Tongue (tissue), 2 donors: ENCODE measurements around the gene GTF3C4. TPM values are rescaled to one million over a fixed set of nuclear protein-coding genes. Genes with fewer than 3 reads are reported as not detected.

Experiments used
- DNase-seq: peaks from one replicate; pipeline ENCODE4 v3.0.0-alpha.2; 2015
- total RNA-seq: library from RNA; depleted of rRNA; stranded (reverse); fragments of >200 nt; gene quantifications from one replicate; pipeline ENCODE4 v1.2.3, GENCODE V29; 2014

Gene GTF3C4
- 17.8 TPM for total RNA-seq

GRCh38 chr9:132670457-132671391, at the start of gene GTF3C4:
Gene GTF3C4 (plus strand): TSS chr9:132670464. CDS start chr9:132670599, 135 bp downstream.
- peak; percentile 33 for DNase-seq

GRCh38 chr9:132622159-132622558, 48.1 kb upstream of the GTF3C4 start:
- DNase-seq = peak; percentile 66

- DNase-seq = no peak
Measured at GRCh38 chr9:132626285-132626684, 44.0 kb upstream of the GTF3C4 start.

GRCh38 chr9:132627106-132627505, 43.2 kb upstream of the GTF3C4 start:
- DNase-seq = peak; percentile 2

- DNase-seq = no peak
Measured at GRCh38 chr9:132627594-132627993, 42.7 kb upstream of the GTF3C4 start.

GRCh38 chr9:132628746-132629145, 41.5 kb upstream of the GTF3C4 start:
- no peak for DNase-seq

GRCh38 chr9:132630116-132630515, 40.1 kb upstream of the GTF3C4 start:
- no peak for DNase-seq

GRCh38 chr9:132630811-132631210, 39.5 kb upstream of the GTF3C4 start:
- DNase-seq = no peak

- no peak for DNase-seq
Measured at GRCh38 chr9:132631280-132631679, 39.0 kb upstream of the GTF3C4 start.

- DNase-seq = no peak
Measured at GRCh38 chr9:132631685-132632084, 38.6 kb upstream of the GTF3C4 start.

GRCh38 chr9:132632413-132633129, 37.7 kb upstream of the GTF3C4 start:
- DNase-seq = no peak

GRCh38 chr9:132634327-132634726, 35.9 kb upstream of the GTF3C4 start:
- DNase-seq = no peak

- peak; percentile 8 for DNase-seq
Measured at GRCh38 chr9:132637351-132637750, 32.9 kb upstream of the GTF3C4 start.

GRCh38 chr9:132637801-132638200, 32.5 kb upstream of the GTF3C4 start:
- DNase-seq = no peak

GRCh38 chr9:132638240-132638639, 32.0 kb upstream of the GTF3C4 start:
- no peak for DNase-seq

- DNase-seq = no peak
Measured at GRCh38 chr9:132639322-132639721, 30.9 kb upstream of the GTF3C4 start.

- no peak for DNase-seq
Measured at GRCh38 chr9:132641216-132641615, 29.0 kb upstream of the GTF3C4 start.

- no peak for DNase-seq
Measured at GRCh38 chr9:132644251-132644650, 26.0 kb upstream of the GTF3C4 start.

GRCh38 chr9:132645306-132645705, 25.0 kb upstream of the GTF3C4 start:
- no peak for DNase-seq

GRCh38 chr9:132645711-132646110, 24.6 kb upstream of the GTF3C4 start:
- no peak for DNase-seq

- DNase-seq = no peak
Measured at GRCh38 chr9:132646726-132647125, 23.5 kb upstream of the GTF3C4 start.

- no peak for DNase-seq
Measured at GRCh38 chr9:132647355-132647754, 22.9 kb upstream of the GTF3C4 start.

- no peak for DNase-seq
Measured at GRCh38 chr9:132647806-132648205, 22.5 kb upstream of the GTF3C4 start.
